Hematopoietic multipotent progenitor cell treated with erythropoietin and hydrocortisone succinate and interleukin-3 and kit ligand, for 6 days (in vitro differentiated cells): ENCODE data around the gene CTCF.
A peak's percentile ranks its signal among the peaks of the same experiment; 100 is the strongest.

Experiments
- DNase-seq: peaks from one replicate; pipeline ENCODE4 v3.0.0-alpha.2; 2015

Gene CTCF

GRCh38 chr16:67654403-67654911, 92.1 kb downstream of the CTCF start:
- no peak for DNase-seq

- no peak for DNase-seq
Measured at GRCh38 chr16:67655363-67655762, 93.0 kb downstream of the CTCF start.

GRCh38 chr16:67656344-67657016, 94.2 kb downstream of the CTCF start:
- DNase-seq = no peak

- DNase-seq = no peak
Measured at GRCh38 chr16:67657017-67657608, 94.8 kb downstream of the CTCF start.

- DNase-seq = no peak
Measured at GRCh38 chr16:67657751-67658518, 95.6 kb downstream of the CTCF start.

GRCh38 chr16:67658849-67659674, 96.7 kb downstream of the CTCF start:
- DNase-seq = peak; percentile 42

GRCh38 chr16:67659675-67660563, 97.6 kb downstream of the CTCF start, which contains the start of gene ACD:
Gene ACD, minus strand, starts transcription at chr16:67660260. Its CDS starts 40 bp downstream, at chr16:67660220.
- DNase-seq = peak; percentile 93

- DNase-seq = peak; percentile 99
Measured at GRCh38 chr16:67660564-67661028, 98.3 kb downstream of the CTCF start, which contains the start of gene PARD6A. Gene PARD6A, plus strand, starts transcription at chr16:67660960. Its CDS starts 79 bp downstream, at chr16:67661039.

GRCh38 chr16:67661101-67661761, 98.9 kb downstream of the CTCF start:
- peak; percentile 59 for DNase-seq

GRCh38 chr16:67661886-67662652, 99.7 kb downstream of the CTCF start:
- no peak for DNase-seq

GRCh38 chr16:67662653-67663010, 100.3 kb downstream of the CTCF start:
- no peak for DNase-seq

- peak; percentile 71 for DNase-seq
Measured at GRCh38 chr16:67663151-67663876, 101.0 kb downstream of the CTCF start.

GRCh38 chr16:67663877-67664222, 101.5 kb downstream of the CTCF start:
- DNase-seq = no peak

GRCh38 chr16:67664258-67664657, 101.9 kb downstream of the CTCF start:
- DNase-seq = no peak

GRCh38 chr16:67664871-67665270, 102.5 kb downstream of the CTCF start:
- DNase-seq = no peak

- DNase-seq = no peak
Measured at GRCh38 chr16:67665598-67665997, 103.3 kb downstream of the CTCF start.

GRCh38 chr16:67666032-67666551, 103.8 kb downstream of the CTCF start:
- peak; percentile 43 for DNase-seq

GRCh38 chr16:67666559-67667452, 104.5 kb downstream of the CTCF start, which contains the start of the genes C16orf86 and ENKD1:
Gene C16orf86, plus strand, starts transcription at chr16:67666814. Its CDS starts 157 bp downstream, at chr16:67666971.
Gene ENKD1, minus strand, starts transcription at chr16:67666750. Its CDS starts 308 bp downstream, at chr16:67666442.
- DNase-seq = peak; percentile 94
